Hindlimb muscle (tissue), 1 donor: ENCODE measurements around the gene PTCHD4. TPM values are rescaled to one million over a fixed set of nuclear protein-coding genes. Genes with fewer than 3 reads are reported as not detected.
"Not testable (repeated sequence)": the region's sequence is repeated elsewhere in the genome, so short reads cannot be mapped to it uniquely, and the experiment has no call there.

Experiments used
- DNase-seq: peaks from one replicate; pipeline ENCODE4 v3.0.0-alpha.2; 2013
- polyA plus RNA-seq: library from polyadenylated mRNA; unstranded; fragments of 120-200 nt; gene quantifications from one replicate; pipeline ENCODE4 v1.2.1, GENCODE V29; 2013; ENCODE audit not compliant: insufficient read length

PTCHD4 gene
- polyA plus RNA-seq = 0.77 TPM

DNA sequence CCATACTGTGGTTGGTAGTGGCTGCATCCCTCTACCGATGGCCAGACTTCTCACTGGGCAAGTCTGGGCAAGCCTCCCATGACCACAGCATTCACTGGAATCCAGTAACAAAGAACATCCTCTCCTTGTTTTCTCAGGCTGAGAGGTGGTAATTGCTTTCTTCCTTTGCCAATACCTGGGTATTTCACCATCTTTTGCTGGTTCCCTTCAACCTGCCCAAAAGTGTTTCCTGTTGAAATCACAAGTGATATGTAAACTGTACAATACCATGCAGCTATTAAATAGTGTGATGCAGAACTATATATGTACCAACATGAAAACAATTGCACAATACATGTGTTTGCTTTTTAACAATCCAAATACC is at the start of gene PTCHD4:
Gene PTCHD4, minus strand, starts transcription at position 55 of the 364 bp plus-strand sequence. CDS start 42,240 bp downstream, outside the sequence.
- DNase-seq = no peak

DNA sequence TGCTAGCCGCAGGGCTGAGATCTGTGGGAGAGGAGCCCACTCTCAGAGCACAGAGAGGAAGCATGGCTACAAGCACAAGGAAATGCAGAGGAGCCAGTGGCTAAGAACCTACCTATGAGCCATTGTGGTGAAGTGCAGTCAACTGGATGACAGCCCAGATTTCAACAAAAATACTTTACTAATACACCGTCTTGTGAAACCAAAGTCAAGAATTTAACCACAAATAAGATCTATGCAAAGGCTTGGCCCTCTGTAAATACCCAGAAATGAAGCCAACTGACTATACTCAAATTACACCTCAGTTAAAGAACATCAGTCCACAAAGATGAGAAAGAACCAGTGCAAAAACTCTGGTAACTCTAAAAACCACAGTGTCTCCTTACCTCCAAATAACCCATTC is 40.1 kb upstream of the PTCHD4 start:
- no peak for DNase-seq

DNA sequence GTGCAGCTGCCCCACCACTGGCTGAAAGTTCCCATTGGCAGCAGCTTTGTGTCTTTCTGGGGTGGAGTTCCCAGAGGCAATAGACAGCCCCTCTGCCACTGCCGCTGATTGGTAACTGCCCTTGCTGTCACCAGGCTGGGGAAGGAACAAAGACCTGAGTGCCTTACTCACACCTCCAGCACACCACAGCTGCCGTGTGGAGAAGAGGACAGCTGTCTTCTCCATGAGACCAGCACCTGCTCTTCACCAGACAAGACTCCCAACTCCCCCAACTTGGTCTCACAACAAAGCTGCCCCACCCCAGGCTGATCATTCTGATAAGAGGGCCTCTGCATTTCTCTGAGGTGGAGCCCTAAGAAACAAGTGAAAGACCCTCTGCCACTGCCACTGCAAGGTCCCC is 39.7 kb upstream of the PTCHD4 start:
- no peak for DNase-seq

DNA sequence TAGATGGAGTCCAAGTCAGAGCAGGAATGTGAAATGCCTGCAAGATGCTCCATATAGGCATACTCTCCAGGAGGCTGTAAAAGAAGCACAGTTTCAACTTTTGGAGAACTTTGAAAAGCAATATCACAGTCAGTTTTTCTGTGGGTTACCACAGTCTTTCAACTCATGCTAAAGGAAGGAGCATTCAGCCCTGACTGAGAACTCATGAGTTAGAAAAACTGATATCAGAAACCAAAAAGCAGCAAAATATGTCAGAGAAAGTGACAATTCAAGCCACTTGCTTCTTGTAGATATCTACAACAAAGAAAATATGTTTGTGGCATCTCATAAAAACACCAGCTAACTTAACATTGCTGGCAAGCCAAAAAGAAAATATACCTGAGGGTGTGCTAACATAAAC is 36.1 kb upstream of the PTCHD4 start:
- no peak for DNase-seq

DNA sequence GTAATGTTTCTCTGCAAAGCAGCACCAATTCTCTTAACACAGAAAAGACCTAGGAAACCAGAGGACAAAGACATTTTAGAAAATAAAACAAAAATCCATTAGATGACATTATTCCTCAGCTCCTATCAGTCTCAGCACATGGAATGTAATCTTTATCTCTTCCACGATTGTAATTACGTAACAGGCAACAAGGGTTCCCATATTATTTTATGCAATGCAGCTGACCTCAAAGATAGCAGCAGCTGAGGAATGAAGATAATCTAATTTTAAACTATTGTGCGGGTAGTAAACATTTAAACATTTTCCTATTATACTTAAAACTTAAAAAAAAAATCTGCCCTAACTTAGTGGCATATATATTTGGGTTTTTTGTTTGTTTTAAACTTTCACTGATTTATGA is 33.0 kb upstream of the PTCHD4 start:
- no peak for DNase-seq

DNA sequence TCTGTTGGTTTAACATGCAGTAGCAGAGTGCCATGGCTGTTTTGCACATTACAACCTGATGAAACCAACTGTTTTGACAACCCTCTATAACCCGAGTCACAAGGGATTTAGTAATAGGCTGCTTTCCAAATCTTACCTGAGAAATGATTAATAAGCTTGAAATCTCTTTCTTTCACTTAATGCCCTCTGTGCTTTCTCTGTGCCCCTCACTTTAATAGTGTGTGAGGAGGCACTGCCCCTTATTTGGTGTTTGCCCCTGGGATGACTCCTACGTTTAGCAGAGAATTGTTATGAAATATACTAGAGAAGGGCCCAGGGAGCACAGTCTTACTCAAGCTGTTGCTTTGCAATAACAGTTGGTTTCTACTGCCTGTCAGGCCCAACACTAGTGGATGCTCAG is 31.0 kb upstream of the PTCHD4 start:
- no peak for DNase-seq

DNA sequence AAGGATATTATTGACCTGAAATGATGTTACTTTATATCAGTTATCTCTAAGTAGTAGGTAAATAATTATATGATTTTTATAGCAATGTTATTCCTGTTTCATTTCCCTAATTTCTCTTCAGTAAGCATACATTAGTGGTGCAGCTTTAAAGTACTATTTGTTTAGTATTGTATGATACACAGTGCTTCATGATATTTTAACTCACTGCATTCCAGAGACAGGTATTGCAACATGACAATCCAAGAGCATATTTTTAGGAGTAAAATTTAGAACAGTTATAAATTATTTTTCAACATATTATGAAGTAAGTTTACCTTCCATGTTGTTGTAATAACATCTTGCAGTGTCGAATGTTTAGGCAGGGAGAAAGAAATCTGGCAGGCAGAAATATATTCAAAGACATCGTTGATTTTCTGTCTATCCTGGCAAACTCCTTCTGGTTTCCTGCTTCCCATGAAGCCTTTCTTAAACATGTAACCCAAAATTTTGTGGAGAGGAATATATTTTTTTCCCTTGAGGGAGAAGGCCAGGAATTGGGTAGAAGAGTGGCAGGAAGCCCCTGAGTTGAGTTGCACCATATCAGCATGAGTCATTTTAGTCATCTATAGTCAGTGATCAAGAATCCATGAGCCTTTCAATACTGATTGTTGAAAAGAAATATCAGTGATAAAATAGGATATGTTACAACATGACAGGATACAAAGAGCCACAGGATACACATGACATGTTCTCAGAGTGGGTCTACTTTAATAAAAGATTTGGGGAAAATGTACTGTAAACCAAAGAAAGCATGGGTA is 29.0 kb upstream of the PTCHD4 start:
- no peak for DNase-seq

DNA sequence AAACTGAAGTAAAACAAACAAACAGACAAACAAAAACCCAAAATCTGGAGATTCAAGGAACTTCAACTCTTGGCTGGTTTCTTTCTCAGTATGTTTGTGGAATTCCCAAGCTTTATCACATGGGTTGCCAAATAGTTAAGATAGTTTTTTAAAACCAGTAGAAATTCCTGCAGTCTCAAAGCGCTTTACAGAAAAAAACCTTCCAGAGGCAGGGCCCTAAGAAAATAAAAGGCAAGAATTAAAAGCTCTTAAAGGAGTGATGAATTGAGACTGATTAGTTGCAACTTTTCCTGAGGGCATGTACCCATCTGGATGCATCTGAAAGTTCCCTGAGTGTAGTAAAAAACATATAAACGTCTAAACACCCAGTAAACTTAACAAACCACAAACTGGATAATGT is 25.9 kb upstream of the PTCHD4 start:
- DNase-seq = no peak

DNA sequence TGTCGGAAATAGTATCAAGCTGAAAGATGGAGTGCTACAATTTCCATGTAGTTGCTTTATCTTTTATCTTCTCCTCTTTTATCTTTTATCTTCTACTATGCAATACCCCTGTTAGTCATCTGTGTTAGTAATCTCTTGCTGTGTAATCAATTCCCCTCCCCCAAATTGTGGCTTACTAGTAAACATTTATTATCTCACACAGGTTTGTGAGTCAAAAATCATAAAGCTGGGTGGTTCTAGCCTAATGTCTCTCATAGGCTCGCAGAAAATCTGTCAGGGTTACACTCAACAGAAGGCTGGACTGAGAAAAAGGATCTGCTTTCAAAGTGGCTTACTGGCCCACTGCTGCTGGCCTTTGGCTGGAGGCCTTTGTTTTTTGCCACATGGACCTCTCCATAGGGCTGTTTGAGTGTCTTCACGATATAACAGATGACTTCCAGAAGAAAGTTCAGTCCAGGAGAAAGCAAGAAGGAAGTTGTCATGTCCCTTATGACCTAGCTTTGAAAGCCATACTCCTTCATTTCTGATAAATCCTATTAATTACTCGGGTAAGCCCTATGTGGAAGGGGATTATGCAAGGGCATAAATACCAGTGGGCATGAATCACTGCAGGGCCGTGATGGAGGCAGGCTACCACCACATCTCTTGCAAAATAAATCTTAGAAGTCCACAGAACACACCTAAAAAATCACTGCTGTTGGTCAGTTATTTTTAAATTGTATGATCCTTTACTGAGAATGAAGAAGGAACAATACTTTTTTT is 24.5 kb upstream of the PTCHD4 start:
- no peak for DNase-seq

DNA sequence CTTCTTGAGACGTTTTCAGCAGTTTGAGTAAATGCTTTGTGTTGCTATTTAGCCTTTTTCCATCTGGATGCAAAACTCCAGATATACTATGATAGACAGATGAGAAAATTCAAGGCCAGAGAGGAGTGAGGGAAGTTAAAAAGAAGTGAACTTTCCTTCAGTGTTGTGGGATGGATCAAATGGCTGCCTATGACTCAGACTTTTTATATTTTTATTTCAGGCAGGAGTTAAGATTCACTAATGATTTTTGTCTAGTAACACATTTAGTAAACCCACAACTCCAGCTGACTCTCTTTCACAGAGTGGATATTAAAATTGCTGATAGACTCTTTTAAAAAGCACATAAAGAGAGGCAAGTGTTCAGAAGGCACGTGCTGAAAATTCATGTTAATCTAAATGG is 23.2 kb upstream of the PTCHD4 start:
- no peak for DNase-seq

DNA sequence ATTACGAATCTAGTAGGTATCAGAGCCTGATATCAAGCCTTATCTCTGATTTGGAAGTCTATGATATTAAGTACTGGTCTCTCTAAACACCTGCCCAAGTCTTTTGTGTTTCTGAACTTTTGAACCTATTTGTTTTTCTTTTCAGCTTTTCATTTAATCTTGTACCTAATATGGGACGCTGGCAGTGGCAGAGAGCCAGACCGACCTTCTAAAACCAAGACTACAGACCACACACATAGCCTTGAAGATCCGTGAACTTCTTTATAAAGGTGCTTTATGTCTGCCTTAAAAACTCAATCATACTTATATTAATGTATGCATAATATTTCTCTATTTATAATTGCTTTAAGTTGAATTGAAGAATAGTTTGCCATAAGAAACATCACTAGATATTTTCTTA is 12.6 kb upstream of the PTCHD4 start:
- DNase-seq = no peak

DNA sequence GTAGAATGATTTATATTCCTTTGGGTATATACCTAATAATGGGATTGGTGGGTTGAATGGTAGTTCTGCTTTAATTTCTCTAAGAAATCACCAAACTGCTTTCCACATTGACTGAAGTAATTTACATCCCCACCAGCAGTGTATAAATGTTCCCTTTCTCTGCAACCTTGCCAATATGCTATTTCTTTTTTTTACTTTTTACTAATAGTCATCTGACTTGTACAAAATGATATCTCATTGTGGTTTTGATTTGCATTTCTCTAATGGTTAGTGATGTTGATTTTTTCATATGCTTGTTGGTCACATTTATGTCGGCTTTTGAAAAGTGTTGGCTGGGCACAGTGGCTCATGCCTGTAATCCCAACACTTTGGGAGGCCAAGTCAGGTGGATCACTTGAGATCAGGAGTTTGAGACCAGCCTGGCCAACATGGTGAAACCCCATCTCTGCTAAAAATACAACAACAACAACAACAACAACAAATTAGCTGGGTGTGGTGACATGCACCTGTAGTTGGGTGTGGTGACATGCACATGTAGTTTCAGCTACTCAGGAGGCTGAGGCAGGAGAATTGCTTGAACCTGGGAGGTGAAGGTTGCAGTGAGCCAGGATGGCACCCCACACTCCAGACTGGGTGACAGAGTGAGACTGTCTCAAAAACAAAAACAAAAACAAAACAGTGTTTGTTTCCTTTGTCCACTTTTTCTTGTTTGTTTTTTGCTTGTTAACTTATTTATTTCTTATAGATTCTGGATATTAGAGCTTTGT is 11.2 kb upstream of the PTCHD4 start:
- not testable (repeated sequence) for DNase-seq

DNA sequence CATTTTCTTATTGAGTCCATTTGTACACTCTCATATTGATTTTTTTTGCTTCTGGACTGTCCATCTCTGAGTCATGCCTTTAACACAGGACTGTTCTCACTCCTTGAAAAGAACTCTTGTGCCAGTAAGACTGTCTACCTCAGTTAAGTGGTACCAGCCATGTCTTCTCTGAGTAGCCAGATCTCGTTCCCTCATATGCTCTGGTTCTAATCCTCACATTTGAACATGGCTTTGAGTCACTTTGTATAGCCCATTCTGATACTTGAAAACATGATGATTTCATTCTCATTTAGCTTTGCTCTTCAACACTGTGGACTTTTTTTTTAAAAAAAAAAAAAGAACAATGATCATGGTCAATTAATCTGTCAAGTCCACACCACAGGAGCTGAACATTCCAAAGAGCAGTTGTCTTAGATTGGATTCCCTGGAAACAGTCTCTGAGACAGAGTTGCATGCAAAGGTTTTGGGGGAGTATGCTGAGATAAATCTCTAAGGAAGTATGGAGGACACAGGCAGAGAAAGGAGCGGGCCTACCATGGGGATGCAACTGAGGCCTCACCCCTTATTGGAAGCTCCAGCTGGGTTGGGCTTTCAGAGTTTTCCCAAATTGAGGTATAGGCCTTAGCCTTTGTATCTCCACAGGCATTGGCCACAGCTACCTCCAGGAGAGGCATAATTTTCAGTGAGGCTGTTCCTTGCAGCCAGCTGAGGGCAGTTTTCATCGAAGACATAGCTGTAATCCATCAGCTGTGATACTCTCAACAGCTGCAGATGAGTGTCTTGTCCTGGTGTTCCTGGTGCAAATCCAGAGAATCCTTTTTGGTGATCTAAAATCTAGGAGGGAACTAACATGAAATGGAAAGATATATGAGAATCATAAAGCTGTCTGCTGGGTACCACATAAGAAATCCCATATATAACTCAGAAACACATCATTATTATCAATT is 6.0 kb upstream of the PTCHD4 start:
- no peak for DNase-seq

DNA sequence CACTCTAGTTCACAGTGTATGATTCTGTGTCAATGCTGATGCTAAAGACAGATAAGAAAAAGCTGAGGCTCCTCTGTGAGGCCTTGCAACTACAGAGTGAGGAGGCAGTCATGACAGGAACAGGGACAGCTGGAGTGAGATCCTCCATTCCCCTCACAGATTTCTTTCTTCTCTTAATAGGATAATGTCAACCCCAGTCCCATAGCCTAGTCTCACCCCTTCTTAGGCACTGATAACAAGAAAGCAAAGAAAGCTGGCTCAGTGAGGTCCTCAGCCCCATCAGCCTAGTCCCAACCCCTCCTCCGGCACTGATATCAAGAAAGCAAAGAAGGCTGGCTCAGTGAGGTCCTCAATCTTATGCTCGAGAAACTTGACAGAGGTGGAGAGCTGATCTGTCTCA is 2.1 kb upstream of the PTCHD4 start:
- DNase-seq = no peak

DNA sequence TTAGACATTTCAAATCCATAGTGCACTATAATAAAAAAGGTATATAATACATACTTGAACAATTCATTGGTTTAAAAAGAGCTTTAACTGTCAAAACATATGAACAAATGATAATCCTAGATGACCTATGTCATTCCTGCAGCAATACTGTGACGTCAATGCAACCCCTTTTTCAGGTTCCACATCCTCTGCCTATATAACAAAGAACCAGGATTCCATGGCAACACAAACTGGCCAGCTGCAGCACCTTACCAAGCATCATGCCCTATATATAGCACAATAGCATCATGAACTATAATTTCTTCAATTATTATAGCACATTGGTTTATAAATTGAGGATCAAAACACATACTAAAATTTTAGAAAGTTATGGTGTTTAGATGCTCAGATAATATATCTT is 578 bp upstream of the PTCHD4 start:
- no peak for DNase-seq

DNA sequence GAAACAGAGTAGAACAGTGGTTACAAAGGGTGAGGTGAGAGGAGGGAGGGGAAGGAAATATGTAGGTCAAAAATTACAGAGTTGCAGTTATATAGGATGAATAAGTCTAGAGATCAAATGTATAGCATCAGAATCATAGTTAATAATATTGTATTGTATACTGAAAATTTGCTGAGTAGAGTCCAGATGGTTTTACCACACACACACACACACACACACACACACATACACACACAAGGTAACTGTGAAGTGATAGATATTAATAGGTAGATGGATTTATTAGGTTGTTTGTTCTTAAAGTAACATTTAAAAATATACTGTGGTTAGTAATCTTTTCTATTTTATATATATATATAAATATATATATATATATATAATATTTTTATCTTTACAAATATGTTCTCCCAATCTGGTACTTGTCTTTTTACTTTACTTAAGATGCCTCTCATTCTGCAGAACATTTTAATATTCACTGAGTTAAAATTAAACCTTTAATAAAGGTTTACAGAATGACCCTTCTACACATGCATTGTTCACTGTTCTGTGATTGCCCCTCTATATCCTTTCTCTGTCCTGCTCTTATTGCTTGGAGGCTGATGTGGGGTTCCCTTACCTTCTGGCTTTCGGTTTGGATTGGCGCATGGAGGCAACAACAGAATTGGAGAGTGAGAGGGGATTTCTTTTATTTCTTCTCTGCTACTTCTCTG is 408 bp downstream of the PTCHD4 start:
- DNase-seq = no peak

DNA sequence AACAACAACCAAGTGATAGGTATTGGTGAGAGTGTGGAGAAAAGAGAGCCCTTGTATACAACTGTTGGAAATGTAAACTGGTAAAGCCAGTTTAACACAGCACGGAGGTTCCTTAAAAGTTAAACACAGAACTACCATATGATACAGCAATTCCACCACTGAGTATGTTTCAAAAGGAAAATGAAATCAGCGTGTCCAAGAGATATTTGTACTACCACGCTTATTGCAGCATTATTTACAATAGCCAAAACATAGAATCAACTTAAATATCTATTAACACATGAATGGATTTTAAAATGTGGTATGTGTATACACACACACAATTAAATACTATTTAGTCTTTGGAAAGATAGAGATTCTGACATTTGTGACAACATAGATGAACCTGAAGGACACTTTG is 1.1 kb downstream of the PTCHD4 start:
- DNase-seq = no peak

DNA sequence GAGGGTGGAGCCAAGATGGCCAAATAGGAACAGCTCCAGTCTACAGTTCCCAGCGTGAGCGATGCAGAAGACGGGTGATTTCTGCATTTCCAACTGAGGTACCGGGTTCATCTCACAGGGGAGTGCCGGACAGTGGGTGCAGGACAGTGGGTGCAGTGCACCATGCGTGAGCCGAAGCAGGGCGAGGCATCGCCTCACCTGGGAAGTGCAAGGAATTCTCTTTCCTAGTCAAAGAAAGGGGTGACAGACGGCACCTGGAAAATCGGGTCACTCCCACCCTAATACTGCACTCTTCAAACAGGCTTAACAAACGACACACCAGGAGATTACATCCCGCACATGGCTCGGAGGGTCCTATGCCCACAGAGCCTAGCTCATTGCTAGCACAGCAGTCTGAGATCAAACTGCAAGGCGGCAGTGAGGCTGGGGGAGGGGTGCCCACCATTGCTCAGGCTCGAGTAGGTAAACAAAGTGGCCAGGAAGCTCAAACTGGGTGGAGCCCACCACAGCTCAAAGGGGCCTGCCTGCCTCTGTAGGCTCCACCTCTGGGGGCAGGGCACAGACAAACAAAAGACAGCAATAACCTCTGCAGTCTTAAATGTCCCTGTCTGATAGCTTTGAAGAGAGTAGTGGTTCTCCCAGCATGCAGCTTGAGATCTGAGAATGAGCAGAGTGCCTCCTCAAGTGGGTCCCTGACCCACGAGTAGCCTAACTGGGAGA is 8.4 kb downstream of the PTCHD4 start:
- not testable (repeated sequence) for DNase-seq

DNA sequence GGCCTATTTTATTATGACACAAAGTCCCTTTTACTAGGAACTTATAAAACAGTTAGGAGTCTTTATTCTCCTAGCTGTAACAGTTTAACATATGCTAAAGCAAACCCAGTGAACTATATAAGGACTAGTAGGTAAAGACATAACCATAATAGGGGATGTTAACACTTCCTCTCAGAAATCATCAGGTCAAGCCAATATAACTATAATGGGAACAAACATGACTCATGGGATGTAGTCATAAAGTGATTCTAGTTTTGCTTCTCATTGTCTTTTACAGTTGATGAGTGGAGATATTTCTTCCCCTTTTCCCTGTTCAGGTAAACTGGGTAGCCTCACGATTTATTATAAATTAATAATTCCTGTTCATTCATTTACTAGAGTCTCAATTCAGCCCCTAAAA is 9.7 kb downstream of the PTCHD4 start:
- DNase-seq = no peak

DNA sequence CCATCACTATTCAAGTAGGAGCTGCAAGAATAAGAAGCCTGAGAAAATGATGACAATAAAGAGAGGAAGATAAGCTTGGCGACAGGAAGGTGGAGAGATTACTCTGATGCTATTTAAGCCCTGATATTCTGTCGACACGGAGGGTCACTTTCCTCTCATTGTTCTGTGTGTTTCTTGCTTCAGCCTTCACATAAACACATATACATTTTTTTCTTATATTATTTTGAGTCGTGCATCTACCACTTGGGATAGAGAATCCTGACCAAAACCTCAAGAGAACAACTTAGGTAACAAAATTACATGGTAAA is 10.5 kb downstream of the PTCHD4 start:
- no peak for DNase-seq
